Measurements from ENCODE around the gene RAD51B.

GRCh38 chr14:68673464-68673863 lies 853.9 kb downstream of the RAD51B start:
- no peak for TF ChIP-seq POLR2A (IDR thresholded peaks at IDR 0.05; ENCODE audit: low read depth, low read length)
- no peak for TF ChIP-seq POLR2AphosphoS5 (IDR thresholded peaks at IDR 0.05; ENCODE audit: low read depth, low read length)

Data from GM12892 (cell line).